Measurements from ENCODE around the gene GAS6. TPM values are rescaled to one million over a fixed set of nuclear protein-coding genes. Genes with fewer than 3 reads are reported as not detected.
A peak's percentile ranks its signal among the peaks of the same experiment; 100 is the strongest.

Gene GAS6
- total RNA-seq, 2 experiments from 2014 or later, result 0.82 to 0.92 TPM

GRCh38 chr13:113819341-113819730 lies 44.5 kb downstream of the GAS6 start:
- H3K4me3 Mint-ChIP-seq, result no peak overlapping the region
- peaks cover 18% of the 10 kb centered on the region for H3K36me3 Mint-ChIP-seq (ENCODE audit: low read depth)
- peak overlapping the region; percentile 41 for H3K27ac Mint-ChIP-seq
- POLR2A ChIA-PET, result interaction anchor here (0.6 kb wide), 1 partner anchor 79 kb away, joined by 3 read pairs; no protein-coding TSS in a partner anchor
- H3K9me3 Mint-ChIP-seq, result no peaks in the 10 kb centered on the region
- CTCF ChIA-PET, result interaction anchor here (1.1 to 1.6 kb wide), 2 partner anchors 128 to 407 kb away, joined by 3 read pairs; no protein-coding TSS in a partner anchor
- no peak for DNase-seq
- peaks cover 22% of the 10 kb centered on the region for H3K4me1 Mint-ChIP-seq
- no peaks in the 10 kb centered on the region for H3K27me3 Mint-ChIP-seq

GRCh38 chr13:113818700-113819295 lies 45.1 kb downstream of the GAS6 start:
- Mint-ChIP-seq H3K27me3 (no peaks in the 10 kb centered on the region), H3K4me1 (peaks cover 22% of the 10 kb centered on the region), H3K9me3 (no peaks in the 10 kb centered on the region), H3K27ac (no peak overlapping the region), H3K36me3 (ENCODE audit: low read depth) (peaks cover 18% of the 10 kb centered on the region), H3K4me3 (no peak overlapping the region)
- ChIA-PET POLR2A (interaction anchor here (0.6 kb wide), 2 partner anchors 78 to 312 kb away, joined by 3 read pairs; no protein-coding TSS in a partner anchor), CTCF (interaction anchor here (1.1 to 1.6 kb wide), 2 partner anchors 129 to 407 kb away, joined by 3 read pairs; no protein-coding TSS in a partner anchor)
- no peak for DNase-seq

DNA sequence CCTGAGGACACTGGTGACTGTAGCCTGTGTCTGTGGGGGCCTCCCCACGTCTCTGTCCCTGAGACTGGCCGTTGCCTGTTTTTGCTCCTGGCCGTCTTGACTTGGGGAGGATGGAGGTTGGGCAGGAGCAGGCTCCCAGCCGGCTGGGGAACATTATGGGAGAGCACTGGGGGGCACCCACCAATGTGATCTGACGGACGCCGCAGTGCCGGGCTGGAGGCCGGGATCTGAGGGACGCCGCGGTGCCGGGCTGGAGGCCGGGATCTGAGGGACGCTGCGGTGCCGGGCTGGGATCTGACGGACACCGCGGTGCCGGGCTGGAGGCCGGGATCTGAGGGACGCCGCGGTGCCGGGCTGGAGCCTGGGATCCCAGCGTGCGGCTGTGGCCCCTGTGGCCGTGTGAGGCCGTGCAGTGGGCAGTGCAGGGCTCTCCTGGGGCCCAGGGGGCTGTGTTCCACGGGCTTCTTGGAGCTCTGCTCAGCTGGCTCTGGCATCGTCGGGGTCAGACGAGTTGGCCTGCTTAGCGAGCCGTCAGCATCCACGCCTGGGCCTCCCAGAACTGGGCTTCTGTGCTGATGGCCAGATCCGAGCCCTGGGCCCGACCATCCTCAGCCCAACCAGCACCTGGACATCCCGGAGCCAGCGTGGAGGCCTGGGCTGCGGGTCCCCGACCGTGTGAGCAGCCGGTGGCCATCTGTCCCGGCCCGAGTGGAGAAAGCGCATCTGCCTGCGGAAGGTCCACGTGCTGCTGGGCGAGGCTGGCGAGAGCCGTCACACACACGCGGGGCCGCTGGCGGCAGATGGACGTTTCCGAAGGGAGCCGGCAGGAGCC lies 45.8 kb downstream of the GAS6 start:
- H3K27ac Mint-ChIP-seq, result peak overlapping the region; percentile 46
- H3K4me3 Mint-ChIP-seq, result no peak overlapping the region
- H3K27me3 Mint-ChIP-seq, result no peaks in the 10 kb centered on the region
- ChIA-PET POLR2A (no interaction called here), CTCF (interaction anchor here (1.6 kb wide), 1 partner anchor 408 kb away, joined by 3 read pairs; no protein-coding TSS in a partner anchor)
- H3K36me3 Mint-ChIP-seq (ENCODE audit: low read depth), result peaks cover 15% of the 10 kb centered on the region
- peaks cover 22% of the 10 kb centered on the region for H3K4me1 Mint-ChIP-seq
- no peaks in the 10 kb centered on the region for H3K9me3 Mint-ChIP-seq
- DNase-seq, result no peak

DNA sequence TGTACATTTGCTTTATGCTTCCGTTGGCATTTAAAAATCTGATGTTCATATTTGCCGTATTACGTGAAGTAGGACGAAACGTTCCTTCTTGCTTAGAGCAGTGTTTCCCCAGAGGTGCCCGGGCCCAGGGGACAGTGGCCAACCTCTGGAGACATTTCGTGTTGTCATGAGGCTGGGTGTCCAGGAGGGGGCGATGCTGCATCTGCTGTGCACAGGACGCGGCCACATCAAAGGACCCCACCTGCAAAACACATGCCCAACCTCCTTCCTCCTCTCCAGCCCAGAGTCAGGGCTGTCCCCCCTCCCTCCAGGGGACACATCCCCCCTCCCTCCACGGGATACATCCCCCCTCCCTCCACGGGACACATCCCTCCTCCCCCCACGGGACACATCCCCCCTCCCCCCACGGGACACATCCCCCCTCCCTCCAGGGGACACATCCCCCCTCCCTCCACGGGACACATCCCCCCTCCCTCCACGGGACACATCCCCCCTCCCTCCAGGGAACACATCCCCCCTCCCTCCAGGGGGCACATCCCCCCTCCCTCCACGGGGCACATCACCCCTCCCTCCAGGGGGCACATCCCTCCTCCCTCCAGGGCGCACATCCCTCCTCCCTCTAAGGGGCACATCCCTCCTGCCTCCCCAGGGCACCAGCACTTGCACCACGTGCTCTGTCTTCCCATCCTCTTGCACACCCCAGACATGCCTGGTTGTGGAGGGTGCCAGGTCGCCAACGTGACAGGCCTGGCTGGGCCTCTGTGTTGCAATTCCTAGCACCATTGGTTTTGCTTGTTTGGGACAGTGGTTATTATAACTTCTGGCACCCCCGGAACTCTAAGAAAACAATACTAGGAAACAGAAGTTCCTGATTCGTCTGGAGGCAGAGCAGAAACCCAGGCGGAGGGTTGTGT lies 46.7 kb downstream of the GAS6 start:
- peak overlapping the region; percentile 96 for H3K4me3 Mint-ChIP-seq
- CTCF ChIA-PET, result interaction anchor here (1.0 to 1.6 kb wide), 3 partner anchors 24 to 412 kb away, joined by 3 to 5 read pairs (median 4); no protein-coding TSS in a partner anchor
- peak overlapping the region; percentile 81 for H3K27ac Mint-ChIP-seq
- H3K9me3 Mint-ChIP-seq, result no peaks in the 10 kb centered on the region
- peak; percentile 93 for DNase-seq
- peaks cover 22% of the 10 kb centered on the region for H3K4me1 Mint-ChIP-seq
- H3K27me3 Mint-ChIP-seq, result no peaks in the 10 kb centered on the region
- peaks cover 15% of the 10 kb centered on the region for H3K36me3 Mint-ChIP-seq (ENCODE audit: low read depth)
- POLR2A ChIA-PET, result no interaction called here

GRCh38 chr13:113816254-113816929 lies 47.5 kb downstream of the GAS6 start:
- peak overlapping the region; percentile 87 for H3K27ac Mint-ChIP-seq
- no peaks in the 10 kb centered on the region for H3K27me3 Mint-ChIP-seq
- peaks cover 15% of the 10 kb centered on the region for H3K36me3 Mint-ChIP-seq (ENCODE audit: low read depth)
- H3K9me3 Mint-ChIP-seq, result no peaks in the 10 kb centered on the region
- H3K4me1 Mint-ChIP-seq, result peaks cover 22% of the 10 kb centered on the region
- no peak for DNase-seq
- ChIA-PET CTCF (interaction anchor here (1.0 to 3.5 kb wide), 5 partner anchors 7 to 524 kb away, joined by 3 to 19 read pairs (median 4); no protein-coding TSS in a partner anchor), POLR2A (no interaction called here)
- peak overlapping the region; percentile 96 for H3K4me3 Mint-ChIP-seq

- peaks cover 22% of the 10 kb centered on the region for H3K4me1 Mint-ChIP-seq
- DNase-seq, result peak; percentile 62
- H3K36me3 Mint-ChIP-seq (ENCODE audit: low read depth), result peaks cover 13% of the 10 kb centered on the region
- H3K9me3 Mint-ChIP-seq, result peaks cover 1% of the 10 kb centered on the region
- H3K4me3 Mint-ChIP-seq, result peak overlapping the region; percentile 96
- H3K27me3 Mint-ChIP-seq, result no peaks in the 10 kb centered on the region
- ChIA-PET CTCF (interaction anchor here (1.0 to 3.5 kb wide), 5 partner anchors 8 to 525 kb away, joined by 3 to 19 read pairs (median 4); no protein-coding TSS in a partner anchor), POLR2A (no interaction called here)
- peak overlapping the region; percentile 87 for H3K27ac Mint-ChIP-seq
Observed at GRCh38 chr13:113815151-113816058, 48.5 kb downstream of the GAS6 start.

DNA sequence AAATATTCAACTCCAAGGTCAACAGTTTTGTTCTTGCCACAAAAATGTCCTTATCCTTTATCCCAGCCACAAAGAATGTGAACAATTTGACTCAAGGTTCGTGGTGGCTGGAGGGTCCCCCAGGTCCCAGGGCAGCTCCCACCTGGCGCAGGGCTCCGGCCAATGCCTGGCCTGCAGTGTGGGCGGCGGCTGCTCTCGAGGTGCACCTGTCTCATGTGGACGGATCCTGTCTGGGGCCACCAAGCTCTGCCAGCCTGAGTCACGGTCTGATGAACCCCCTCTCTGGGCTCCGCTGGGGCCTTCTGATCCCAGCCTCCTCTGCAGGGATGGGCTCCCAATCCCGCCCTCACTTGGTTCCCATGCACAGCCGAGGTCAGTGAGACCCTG lies 49.4 kb downstream of the GAS6 start:
- no peak overlapping the region for H3K4me3 Mint-ChIP-seq
- DNase-seq, result no peak
- H3K27me3 Mint-ChIP-seq, result no peaks in the 10 kb centered on the region
- peaks cover 6% of the 10 kb centered on the region for H3K9me3 Mint-ChIP-seq
- ChIA-PET CTCF (interaction anchor here (1.0 to 3.5 kb wide), 3 partner anchors 9 to 466 kb away, joined by 3 to 19 read pairs (median 4); no protein-coding TSS in a partner anchor), POLR2A (no interaction called here)
- H3K36me3 Mint-ChIP-seq (ENCODE audit: low read depth), result peaks cover 13% of the 10 kb centered on the region
- no peak overlapping the region for H3K27ac Mint-ChIP-seq
- peaks cover 22% of the 10 kb centered on the region for H3K4me1 Mint-ChIP-seq

GRCh38 chr13:113813749-113814434 lies 50.0 kb downstream of the GAS6 start:
- Mint-ChIP-seq H3K4me3 (no peak overlapping the region), H3K36me3 (ENCODE audit: low read depth) (peaks cover 13% of the 10 kb centered on the region), H3K27me3 (no peaks in the 10 kb centered on the region), H3K9me3 (peaks cover 6% of the 10 kb centered on the region), H3K27ac (no peak overlapping the region), H3K4me1 (peaks cover 22% of the 10 kb centered on the region)
- ChIA-PET POLR2A (no interaction called here), CTCF (interaction anchor here (1.0 to 3.5 kb wide), 3 partner anchors 9 to 466 kb away, joined by 3 to 19 read pairs (median 4); no protein-coding TSS in a partner anchor)
- DNase-seq, result no peak

DNA sequence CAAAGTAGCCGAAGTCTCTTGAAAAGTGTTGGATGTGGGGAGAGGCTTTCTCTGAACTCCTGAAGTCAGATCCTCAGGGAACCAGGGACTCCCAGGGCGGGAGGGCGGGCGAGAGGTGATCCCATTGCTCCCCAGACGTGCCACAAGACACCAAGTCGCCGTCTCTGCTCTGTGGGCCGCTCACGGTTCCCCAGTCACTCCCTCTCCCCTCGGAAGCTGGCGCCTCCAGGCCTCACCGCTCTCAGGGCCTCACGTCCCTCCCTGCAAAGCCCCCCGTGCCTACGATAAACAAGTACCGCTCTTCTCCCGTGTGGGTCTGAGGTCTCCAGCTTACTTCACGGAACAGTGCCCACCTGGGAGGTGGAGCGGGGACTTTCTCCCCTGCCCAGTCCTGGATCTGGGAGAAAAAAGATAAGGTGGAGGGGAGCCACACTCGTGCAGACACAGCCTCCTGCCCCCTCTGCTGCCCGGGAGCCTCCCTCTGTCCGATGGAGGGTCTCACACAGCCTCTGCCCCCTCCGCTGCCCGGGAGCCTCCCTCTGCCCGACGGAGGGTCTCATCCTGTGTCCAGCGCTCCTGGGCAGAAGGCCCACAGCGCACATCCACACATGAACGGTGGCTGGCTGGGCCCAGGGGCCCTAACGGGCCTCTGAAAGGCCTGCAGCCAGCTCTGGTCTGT lies 50.7 kb downstream of the GAS6 start:
- ChIA-PET CTCF (interaction anchor here (1.8 to 3.5 kb wide), 2 partner anchors 8 to 11 kb away, joined by 5 to 19 read pairs; no protein-coding TSS in a partner anchor), POLR2A (no interaction called here)
- DNase-seq, result no peak
- Mint-ChIP-seq H3K4me1 (peaks cover 22% of the 10 kb centered on the region), H3K27me3 (no peaks in the 10 kb centered on the region), H3K27ac (no peak overlapping the region), H3K4me3 (no peak overlapping the region), H3K36me3 (ENCODE audit: low read depth) (peaks cover 13% of the 10 kb centered on the region), H3K9me3 (peaks cover 11% of the 10 kb centered on the region)
